HepG2 (cell line): Measurements from ENCODE around the gene FKBP8. TPM values are rescaled to one million over a fixed set of nuclear protein-coding genes. Genes with fewer than 3 reads are reported as not detected.
A peak's percentile ranks its signal among the peaks of the same experiment; 100 is the strongest.

Experiments used
- EEA1 ChIP-seq: sonication (generic); formaldehyde crosslinking; IDR thresholded peaks from 2 replicates; pipeline ENCODE4 v1.5.1; 2020; ENCODE audit warnings: mild to moderate bottlenecking, missing genetic modification reagents, borderline replicate concordance
- ELF3 ChIP-seq: IDR thresholded peaks from 2 replicates; pipeline ENCODE4 v1.6.1; 2016; ENCODE audit warnings: missing genetic modification reagents, missing compliant biosample characterization
- FOXK1 ChIP-seq: sonication (generic); formaldehyde crosslinking; IDR thresholded peaks from 2 replicates; pipeline ENCODE4 v1.4.0; 2020; ENCODE audit warnings: low read depth, missing genetic modification reagents, borderline replicate concordance
- HOXD1 ChIP-seq: sonication (generic); formaldehyde crosslinking; IDR thresholded peaks from 2 replicates; pipeline ENCODE4 v1.5.0; 2020; ENCODE audit warnings: missing genetic modification reagents
- ISX ChIP-seq: sonication (generic); formaldehyde crosslinking; conservative IDR thresholded peaks from 2 replicates; pipeline ENCODE4 v1.5.0; 2020; ENCODE audit warnings: missing genetic modification reagents
- MAFK ChIP-seq, 2 experiments: IDR thresholded peaks in 1 of 2; conservative IDR thresholded peaks in 1 of 2; 2 replicates each; pipeline ENCODE4 v1.6.1; 2011; ENCODE audit warnings: improper control_type of control experiment in 2 of 2, low read length in 2 of 2
- NFIB ChIP-seq: sonication (generic); formaldehyde crosslinking; IDR thresholded peaks from 2 replicates; pipeline ENCODE4 v1.9.0; 2021; ENCODE audit warnings: missing genetic modification reagents, mild to moderate bottlenecking, borderline replicate concordance
- SRY ChIP-seq: sonication (generic); formaldehyde crosslinking; IDR thresholded peaks from 2 replicates; pipeline ENCODE4 v1.8.0; 2022; ENCODE audit warnings: mild to moderate bottlenecking, missing genetic modification reagents
- STAT5B ChIP-seq: sonication (generic); formaldehyde crosslinking; IDR thresholded peaks from 2 replicates; pipeline ENCODE4 v1.4.0; 2020; ENCODE audit warnings: missing genetic modification reagents
- TCF12 ChIP-seq, 2 experiments: fragments of 450-650 bp in 1 of 2; sonication (generic) in 1 of 2; formaldehyde crosslinking in 1 of 2; IDR thresholded peaks; 2 replicates each; pipeline versions ENCODE4 v1.6.1 to v1.8.0; 2017 to 2022; ENCODE audit warnings: antibody characterized with exemption in 1 of 2, mild to moderate bottlenecking in 1 of 2, missing genetic modification reagents in 1 of 2, moderate library complexity in 1 of 2
- THAP7 ChIP-seq: sonication (generic); formaldehyde crosslinking; IDR thresholded peaks from 2 replicates; pipeline ENCODE4 v1.8.1; 2023; ENCODE audit warnings: mild to moderate bottlenecking, missing genetic modification reagents
- ZC3H4 ChIP-seq: sonication (generic); formaldehyde crosslinking; IDR thresholded peaks from 2 replicates; pipeline ENCODE4 v1.4.0; 2020; ENCODE audit warnings: missing genetic modification reagents, borderline replicate concordance
- ZFP91 ChIP-seq: sonication (generic); formaldehyde crosslinking; IDR thresholded peaks from 2 replicates; pipeline ENCODE4 v1.9.0; 2022; ENCODE audit warnings: missing genetic modification reagents, mild to moderate bottlenecking, borderline replicate concordance
- ZMYM2 ChIP-seq: sonication (generic); formaldehyde crosslinking; IDR thresholded peaks from 2 replicates; pipeline ENCODE4 v1.8.0; 2022; ENCODE audit warnings: mild to moderate bottlenecking, missing genetic modification reagents
- ZNF124 ChIP-seq: sonication (generic); formaldehyde crosslinking; IDR thresholded peaks from 2 replicates; pipeline ENCODE4 v1.4.0; 2020; ENCODE audit warnings: missing genetic modification reagents
- ZNF230 ChIP-seq: sonication (generic); formaldehyde crosslinking; IDR thresholded peaks from 2 replicates; pipeline ENCODE4 v1.4.0; 2020; ENCODE audit warnings: mild to moderate bottlenecking, missing genetic modification reagents
- ZNF44 ChIP-seq: sonication (generic); formaldehyde crosslinking; IDR thresholded peaks from 2 replicates; pipeline ENCODE4 v1.5.1; 2020; ENCODE audit warnings: mild to moderate bottlenecking, missing genetic modification reagents
- ZNF609 ChIP-seq: sonication (generic); formaldehyde crosslinking; IDR thresholded peaks from 2 replicates; pipeline ENCODE4 v1.4.0; 2020; ENCODE audit warnings: mild to moderate bottlenecking, missing genetic modification reagents, borderline replicate concordance
- ZNF850 ChIP-seq: sonication (generic); formaldehyde crosslinking; conservative IDR thresholded peaks from 2 replicates; pipeline ENCODE4 v1.9.0; 2021; ENCODE audit warnings: mild to moderate bottlenecking, missing genetic modification reagents
- polyA plus RNA-seq, 8 experiments: library from polyadenylated mRNA; depleted of rRNA in 3 of 8; stranded (reverse) in 7 of 8; unstranded in 1 of 8; fragments of >200 nt; fragmentation: Illumina TruSeq in 4 of 8; extraction: Trizol in 4 of 8; gene quantifications; 2 replicates each; pipeline versions ENCODE4 v1.2.1 to v1.2.3, GENCODE V29; 2011 to 2016; ENCODE audit warnings: low read depth in 4 of 8, missing spikeins in 1 of 8, mixed read lengths in 1 of 8; ENCODE audit not compliant: insufficient read depth in 1 of 8
- total RNA-seq, 5 experiments: library from RNA; depleted of rRNA; stranded (reverse); fragments of >200 nt; fragmentation: Illumina TruSeq; extraction: Trizol; gene quantifications; 2 replicates each; pipeline ENCODE4 v1.2.3, GENCODE V29; 2016; ENCODE audit warnings: low read depth in 1 of 5
- TF ChIP-seq, protein P1 (sequence below): IDR thresholded peaks from 2 replicates; pipeline ENCODE4 v1.6.1; 2016; ENCODE audit warnings: missing biosample characterization, missing genetic modification reagents, low read depth

The FKBP8 gene
- total and polyA plus RNA-seq, 2 of the 13 experiments (the other 11 are each of a cell fraction or from before 2014, with no cell fraction given): 81.7 to 93.9 TPM

- no peak for TF ChIP-seq MAFK (conservative IDR thresholded peaks at IDR 0.05 in 1 of 2, IDR thresholded peaks at IDR 0.05 in 1 of 2; ENCODE audit: low read length in 2 of 2)
- no peak for TF ChIP-seq ISX (CRISPR knock-in tag)
- peak; percentile 73; the same call in 1 of the 2 replicates for TF ChIP-seq HOXD1 (CRISPR knock-in tag)
- no peak for TF ChIP-seq ZNF44
- TF ChIP-seq, protein P1, sequence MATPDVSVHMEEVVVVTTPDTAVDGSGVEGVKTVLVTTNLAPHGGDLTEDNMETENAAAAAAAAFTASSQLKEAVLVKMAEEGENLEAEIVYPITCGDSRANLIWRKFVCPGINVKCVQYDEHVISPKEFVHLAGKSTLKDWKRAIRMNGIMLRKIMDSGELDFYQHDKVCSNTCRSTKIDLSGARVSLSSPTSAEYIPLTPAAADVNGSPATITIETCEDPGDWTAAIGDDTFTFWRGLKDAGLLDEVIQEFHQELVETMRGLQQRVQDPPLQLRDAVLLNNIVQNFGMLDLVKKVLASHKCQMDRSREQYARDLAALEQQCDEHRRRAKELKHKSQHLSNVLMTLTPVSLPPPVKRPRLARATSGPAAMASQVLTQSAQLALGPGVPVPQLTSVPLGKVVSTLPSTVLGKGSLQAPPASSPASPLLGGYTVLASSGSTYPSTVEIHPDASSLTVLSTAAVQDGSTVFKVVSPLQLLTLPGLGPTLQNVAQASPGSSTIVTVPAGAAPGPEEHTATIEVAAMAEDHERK (CRISPR knock-in tag): peak; percentile 93
- TF ChIP-seq ZFP91 (CRISPR knock-in tag): peak; percentile 97
- TF ChIP-seq NFIB (CRISPR knock-in tag): no peak
- peak; percentile 92 for TF ChIP-seq ELF3 (CRISPR knock-in tag)
- TF ChIP-seq ZNF124 (CRISPR knock-in tag): peak; percentile 86
- no peak for TF ChIP-seq TCF12 (IDR thresholded peaks at IDR 0.05)
- TF ChIP-seq TCF12 (CRISPR knock-in tag; IDR thresholded peaks at IDR 0.05): peak; percentile 86
- peak; percentile 96 for TF ChIP-seq FOXK1 (CRISPR knock-in tag)
- 0 out of 2 replicates have a peak, but pooled peaks have one; percentile 22 for TF ChIP-seq EEA1 (CRISPR knock-in tag)
- no peak for TF ChIP-seq THAP7
- peak; percentile 19; the same call in 1 of the 2 replicates for TF ChIP-seq STAT5B (CRISPR knock-in tag)
- peak; percentile 44; the same call in 1 of the 2 replicates for TF ChIP-seq ZMYM2
- peak; percentile 77 for TF ChIP-seq SRY (CRISPR knock-in tag)
- peak; percentile 78 for TF ChIP-seq ZNF609 (CRISPR knock-in tag)
- peak; percentile 91; the same call in 1 of the 2 replicates for TF ChIP-seq ZNF230 (CRISPR knock-in tag)
- no peak for TF ChIP-seq ZNF850 (CRISPR knock-in tag)
- TF ChIP-seq ZC3H4 (CRISPR knock-in tag): no peak; the same call in 1 of the 2 replicates
These were observed 28.4 kb upstream of the FKBP8 start, which contains the start of gene UBA52 (continued) for GRCh38 chr19:18571564-18572344.
